OCI-LY3 (cell line): ENCODE results near the gene SPI1.

Experiments
- CTCF ChIP-seq: fragments of 200-600, 300-600 bp; sonication (generic); IDR thresholded peaks from 2 replicates; pipeline ENCODE4 v1.5.1; 2014; ENCODE audit warnings: antibody characterized with exemption, low read length, low read depth
- EZH2phosphoT487 ChIP-seq: fragments of 200-600 bp; shearing (Covaris generic); IDR thresholded peaks from 2 replicates; pipeline ENCODE4 v1.6.1; 2018; ENCODE audit warnings: antibody characterized with exemption, mixed run types, low read depth

DNA sequence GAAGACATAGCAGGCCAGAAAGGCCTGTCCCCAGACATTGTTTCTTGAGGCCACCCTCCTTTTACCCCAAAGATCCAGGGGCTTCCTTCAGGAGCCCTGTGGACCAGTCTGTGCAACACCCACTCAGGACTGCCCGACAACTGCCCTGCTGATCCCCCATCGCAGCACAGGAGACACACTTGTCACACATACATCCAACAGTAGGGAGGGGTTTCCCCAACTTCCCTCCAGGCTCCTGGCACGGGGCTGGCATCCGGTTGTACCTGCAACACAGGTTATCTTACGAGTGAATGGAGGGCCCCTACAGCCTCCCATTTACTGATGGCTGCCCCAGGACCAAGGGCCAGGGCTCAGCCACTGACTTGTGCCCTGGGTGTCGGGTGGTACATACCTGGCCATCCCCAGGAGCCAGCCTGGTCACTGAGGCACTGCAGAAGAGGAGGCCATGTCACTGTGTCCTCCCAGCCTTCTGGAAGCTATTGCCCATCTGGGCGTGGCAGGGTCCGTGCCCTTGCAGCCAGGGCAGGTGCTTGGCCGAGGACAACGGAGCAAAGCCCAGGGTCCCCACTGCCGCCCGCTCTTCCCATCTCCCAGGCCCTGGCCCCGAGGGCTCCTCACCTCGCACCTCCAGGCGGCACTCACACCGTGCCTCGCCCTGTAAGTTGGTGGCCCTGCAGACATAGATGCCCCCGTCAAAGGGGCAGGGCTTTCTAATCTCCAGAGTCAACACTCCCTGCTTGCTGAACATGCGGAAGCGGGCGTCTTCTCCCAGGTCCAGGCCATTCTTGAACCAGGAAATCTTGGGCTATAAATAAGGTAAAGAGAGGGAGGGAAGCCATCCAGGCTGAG, 46.7 kb downstream of the SPI1 start:
- TF ChIP-seq CTCF (no peak), EZH2phosphoT487 (no peak)
